HG02642 (cell line): ENCODE results near the gene KAZN.

Experiments used
- ATAC-seq: cut with Tn5 transposase; IDR thresholded peaks from one replicate; pipeline ENCODE4 v1.9.1; 2021; ENCODE audit warnings: mild to moderate bottlenecking; ENCODE audit not compliant: unreplicated experiment, poor library complexity

The KAZN gene

GRCh38 chr1:14895727-14896126 is 297.2 kb downstream of the KAZN start:
- no peak for ATAC-seq

- ATAC-seq: no peak
Measured at GRCh38 chr1:14896381-14897079, 298.0 kb downstream of the KAZN start.

GRCh38 chr1:14897080-14897449 is 298.6 kb downstream of the KAZN start:
- no peak for ATAC-seq

GRCh38 chr1:14897547-14897946 is 299.1 kb downstream of the KAZN start:
- ATAC-seq: no peak

- ATAC-seq: no peak
Measured at GRCh38 chr1:14897997-14898645, 299.6 kb downstream of the KAZN start.

GRCh38 chr1:14899686-14900085 is 301.2 kb downstream of the KAZN start:
- ATAC-seq: no peak

GRCh38 chr1:14901371-14901954 is 303.0 kb downstream of the KAZN start:
- ATAC-seq: no peak

GRCh38 chr1:14903922-14904321 is 305.4 kb downstream of the KAZN start:
- no peak for ATAC-seq

GRCh38 chr1:14906665-14907064 is 308.2 kb downstream of the KAZN start:
- no peak for ATAC-seq

- ATAC-seq: no peak
Measured at GRCh38 chr1:14907416-14907815, 308.9 kb downstream of the KAZN start.

- ATAC-seq: no peak
Measured at GRCh38 chr1:14909273-14909672, 310.8 kb downstream of the KAZN start.

GRCh38 chr1:14909920-14910460 is 311.5 kb downstream of the KAZN start:
- ATAC-seq: no peak

GRCh38 chr1:14910984-14911721 is 312.7 kb downstream of the KAZN start:
- ATAC-seq: no peak

- no peak for ATAC-seq
Measured at GRCh38 chr1:14912839-14913481, 314.5 kb downstream of the KAZN start.

GRCh38 chr1:14913482-14914177 is 315.1 kb downstream of the KAZN start:
- ATAC-seq: no peak

GRCh38 chr1:14914351-14914988 is 316.0 kb downstream of the KAZN start:
- no peak for ATAC-seq

GRCh38 chr1:14915356-14916054 is 317.0 kb downstream of the KAZN start:
- no peak for ATAC-seq

- ATAC-seq: no peak
Measured at GRCh38 chr1:14919289-14919688, 320.8 kb downstream of the KAZN start.

GRCh38 chr1:14919751-14920150 is 321.3 kb downstream of the KAZN start:
- no peak for ATAC-seq
